H1 (cell line): ENCODE data around the gene ACKR2. TPM values are rescaled to one million over a fixed set of nuclear protein-coding genes. Genes with fewer than 3 reads are reported as not detected.

ENCODE experiments used
- CBX8 ChIP-seq: fragments of 300-800, 300-1000 bp; sonication (generic); IDR thresholded peaks from 2 replicates; pipeline ENCODE4 v1.7.1; 2016; ENCODE audit warnings: low read depth, low read length, borderline replicate concordance
- E2F6 ChIP-seq: IDR thresholded peaks from 2 replicates; pipeline ENCODE4 v1.6.1; 2012; ENCODE audit warnings: inconsistent platforms
- RNF2 ChIP-seq: fragments of 200-900, 300-1000 bp; sonication (generic); IDR thresholded peaks from 2 replicates; pipeline ENCODE4 v1.7.1; 2016; ENCODE audit warnings: borderline replicate concordance, low read depth, mild to moderate bottlenecking, antibody characterized with exemption, low read length; ENCODE audit not compliant: poor library complexity, severe bottlenecking; ENCODE audit errors: missing control alignments
- polyA plus RNA-seq, 7 experiments: library from polyadenylated mRNA; depleted of rRNA in 3 of 7; stranded (reverse) in 5 of 7; unstranded in 2 of 7; fragments of >200 nt in 5 of 7; fragments of 200-250 nt in 2 of 7; gene quantifications; 1 replicate in 5 of 7; 2 replicates in 1 of 7; 4 replicates in 1 of 7; pipeline versions ENCODE4 v1.2.1 to v1.2.3, GENCODE V29; 2011 to 2013; ENCODE audit warnings: missing spikeins in 2 of 7, mixed read lengths in 2 of 7
- total RNA-seq: library from RNA; stranded (reverse); fragmentation: NEBNext Ultra II Directional; extraction: Animal tissue kit (Norgen Biotek cat#: 25700); gene quantifications from 2 replicates; pipeline ENCODE4 v1.2.1, GENCODE V29; 2021

ACKR2 gene
- total and polyA plus RNA-seq, 2 of the 8 experiments (the other 6 are each of a cell fraction or from before 2014, with no cell fraction given): 0.09 to 0.12 TPM

GRCh38 chr3:42827654-42828053 lies 18.4 kb downstream of the ACKR2 start (continued):
- TF ChIP-seq E2F6 (no peak), CBX8 (no peak), RNF2 (no peak)
- TF ChIP-seq, all 59 proteins: peak for 0
